Stimulated activated CD8-positive, alpha-beta memory T cell treated with anti-CD3 and anti-CD28 coated beads, Interleukin-4, amount 100 ng/mL, for 1 hour (primary cell): ENCODE results near the gene UGT1A9.
"Not testable (repeated sequence)": the region's sequence is repeated elsewhere in the genome, so short reads cannot be mapped to it uniquely, and the experiment has no call there.

ENCODE experiments used
- DNase-seq, 2 donors: peaks; one replicate each; pipeline ENCODE4 v3.0.0-alpha.2; 2020; ENCODE audit warnings: low read depth in 2 of 2, low spot score in 1 of 2

The UGT1A9 gene

GRCh38 chr2:233711312-233712008 lies 39.8 kb downstream of the UGT1A9 start:
- DNase-seq = peak; percentile 36 to 49

- no peak for DNase-seq
These were observed 41.0 kb downstream of the UGT1A9 start, which contains the start of gene UGT1A5 for GRCh38 chr2:233712611-233713261. TSS of gene UGT1A5 (plus strand) at chr2:233712907. CDS start at chr2:233712992, 85 bp downstream.

- DNase-seq = no peak
These were observed 41.5 kb downstream of the UGT1A9 start for GRCh38 chr2:233713262-233713615.

- DNase-seq = no peak
These were observed 42.4 kb downstream of the UGT1A9 start for GRCh38 chr2:233714121-233714520.

GRCh38 chr2:233718552-233718951 lies 46.9 kb downstream of the UGT1A9 start, which contains the start of gene UGT1A4:
TSS of gene UGT1A4 (plus strand) at chr2:233718736. CDS start at chr2:233718821, 85 bp downstream.
- DNase-seq = no peak

GRCh38 chr2:233728723-233729301 lies 57.1 kb downstream of the UGT1A9 start, which contains the start of gene UGT1A3:
TSS of gene UGT1A3 (plus strand) at chr2:233729042. CDS start at chr2:233729127, 85 bp downstream.
- no peak for DNase-seq

GRCh38 chr2:233736868-233737653 lies 65.4 kb downstream of the UGT1A9 start:
- not testable (repeated sequence) for DNase-seq

- no peak for DNase-seq
These were observed 69.2 kb downstream of the UGT1A9 start for GRCh38 chr2:233740870-233741269.

GRCh38 chr2:233743464-233744259 lies 72.0 kb downstream of the UGT1A9 start:
- DNase-seq = no peak

- no peak for DNase-seq
These were observed 73.5 kb downstream of the UGT1A9 start for GRCh38 chr2:233745073-233745755.

- not testable (repeated sequence) for DNase-seq
These were observed 74.1 kb downstream of the UGT1A9 start for GRCh38 chr2:233745838-233746237.

- DNase-seq = no peak
These were observed 75.0 kb downstream of the UGT1A9 start for GRCh38 chr2:233746475-233747282.

GRCh38 chr2:233747283-233747544 lies 75.5 kb downstream of the UGT1A9 start:
- no peak for DNase-seq

- not testable (repeated sequence) for DNase-seq
These were observed 79.0 kb downstream of the UGT1A9 start for GRCh38 chr2:233750689-233751088.

- not testable (repeated sequence) for DNase-seq
These were observed 79.7 kb downstream of the UGT1A9 start for GRCh38 chr2:233751212-233752009.

GRCh38 chr2:233754872-233755611 lies 83.3 kb downstream of the UGT1A9 start:
- no peak for DNase-seq

GRCh38 chr2:233756429-233757081 lies 84.9 kb downstream of the UGT1A9 start:
- no peak for DNase-seq
